GM12875 (cell line): Measurements from ENCODE around the gene BPIFB6.

Source experiments
- H3K4me3 ChIP-seq: one replicate; pipeline ENCODE4 v1.5.1; 2011; ENCODE audit warnings: low read depth, low read length, control low read depth
- TF ChIP-seq, protein P1 (sequence below): IDR thresholded peaks from 2 replicates; pipeline ENCODE4 v1.5.1; 2011; ENCODE audit warnings: low read depth, mild to moderate bottlenecking, control low read depth, inconsistent platforms, low read length, moderate library complexity, borderline replicate concordance; ENCODE audit not compliant: insufficient read depth

The BPIFB6 gene

GRCh38 chr20:33023439-33024242, 7.8 kb upstream of the BPIFB6 start:
- no peak overlapping the region for H3K4me3 ChIP-seq
- TF ChIP-seq, protein P1, sequence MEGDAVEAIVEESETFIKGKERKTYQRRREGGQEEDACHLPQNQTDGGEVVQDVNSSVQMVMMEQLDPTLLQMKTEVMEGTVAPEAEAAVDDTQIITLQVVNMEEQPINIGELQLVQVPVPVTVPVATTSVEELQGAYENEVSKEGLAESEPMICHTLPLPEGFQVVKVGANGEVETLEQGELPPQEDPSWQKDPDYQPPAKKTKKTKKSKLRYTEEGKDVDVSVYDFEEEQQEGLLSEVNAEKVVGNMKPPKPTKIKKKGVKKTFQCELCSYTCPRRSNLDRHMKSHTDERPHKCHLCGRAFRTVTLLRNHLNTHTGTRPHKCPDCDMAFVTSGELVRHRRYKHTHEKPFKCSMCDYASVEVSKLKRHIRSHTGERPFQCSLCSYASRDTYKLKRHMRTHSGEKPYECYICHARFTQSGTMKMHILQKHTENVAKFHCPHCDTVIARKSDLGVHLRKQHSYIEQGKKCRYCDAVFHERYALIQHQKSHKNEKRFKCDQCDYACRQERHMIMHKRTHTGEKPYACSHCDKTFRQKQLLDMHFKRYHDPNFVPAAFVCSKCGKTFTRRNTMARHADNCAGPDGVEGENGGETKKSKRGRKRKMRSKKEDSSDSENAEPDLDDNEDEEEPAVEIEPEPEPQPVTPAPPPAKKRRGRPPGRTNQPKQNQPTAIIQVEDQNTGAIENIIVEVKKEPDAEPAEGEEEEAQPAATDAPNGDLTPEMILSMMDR = no peak

GRCh38 chr20:33024243-33024560, 7.2 kb upstream of the BPIFB6 start:
- TF ChIP-seq, protein P1 = no peak
- H3K4me3 ChIP-seq = no peak overlapping the region

DNA sequence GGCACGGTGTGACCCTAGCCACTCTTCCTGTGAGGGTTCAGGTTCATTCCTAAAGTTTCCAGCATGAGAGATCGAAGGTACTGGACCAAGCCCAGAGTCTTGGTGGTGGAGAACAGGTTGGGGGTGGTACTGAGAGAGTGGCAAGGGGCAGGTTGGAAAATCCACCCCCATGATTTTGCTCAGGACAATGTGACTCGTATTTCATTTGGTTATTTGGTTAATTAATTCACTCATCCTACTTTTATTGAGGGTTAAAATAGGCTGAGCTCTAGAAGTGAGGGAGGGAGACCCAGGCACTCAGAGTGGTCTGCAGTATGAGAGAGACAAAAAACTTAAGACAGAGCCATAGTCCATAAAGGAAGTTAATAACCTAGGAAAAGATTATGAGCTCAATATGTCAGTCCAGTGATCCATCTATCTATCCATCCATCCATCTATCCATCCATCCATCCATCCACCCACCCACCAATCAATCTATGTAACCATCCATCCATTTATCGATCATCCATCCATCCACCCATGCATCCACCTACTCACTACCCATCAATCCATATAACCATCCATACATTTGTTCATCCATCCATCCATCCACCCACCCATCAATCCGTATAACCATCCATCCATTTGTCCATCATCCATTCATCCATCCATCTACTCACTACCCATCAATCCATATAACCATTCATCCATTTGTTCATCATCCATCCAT, 6.7 kb upstream of the BPIFB6 start:
- TF ChIP-seq, protein P1 = no peak
- no peak overlapping the region for H3K4me3 ChIP-seq

DNA sequence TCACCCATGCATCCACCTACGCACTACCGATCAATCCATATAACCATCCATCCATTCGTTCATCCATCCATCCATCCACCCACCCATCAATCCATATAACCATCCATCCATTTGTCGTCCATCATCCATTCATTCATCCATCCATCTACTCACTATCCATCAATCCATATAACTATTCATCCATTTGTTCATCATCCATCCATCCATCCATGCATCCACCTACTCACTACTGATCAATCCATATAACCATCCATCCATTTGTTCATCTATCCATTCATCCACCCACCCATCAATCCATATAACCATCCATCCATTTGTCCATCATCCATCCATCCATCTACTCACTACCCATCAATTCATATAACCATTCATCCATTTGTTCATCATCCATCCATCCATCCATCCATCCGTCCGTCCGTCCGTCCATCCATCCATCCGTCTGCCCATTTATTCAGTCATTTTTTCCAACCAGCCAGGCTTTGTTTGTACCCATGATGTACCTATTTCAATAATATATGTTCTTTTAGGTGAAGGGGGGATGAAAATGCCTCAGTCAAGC, 6.1 kb upstream of the BPIFB6 start:
- TF ChIP-seq, protein P1 = no peak
- no peak overlapping the region for H3K4me3 ChIP-seq

DNA sequence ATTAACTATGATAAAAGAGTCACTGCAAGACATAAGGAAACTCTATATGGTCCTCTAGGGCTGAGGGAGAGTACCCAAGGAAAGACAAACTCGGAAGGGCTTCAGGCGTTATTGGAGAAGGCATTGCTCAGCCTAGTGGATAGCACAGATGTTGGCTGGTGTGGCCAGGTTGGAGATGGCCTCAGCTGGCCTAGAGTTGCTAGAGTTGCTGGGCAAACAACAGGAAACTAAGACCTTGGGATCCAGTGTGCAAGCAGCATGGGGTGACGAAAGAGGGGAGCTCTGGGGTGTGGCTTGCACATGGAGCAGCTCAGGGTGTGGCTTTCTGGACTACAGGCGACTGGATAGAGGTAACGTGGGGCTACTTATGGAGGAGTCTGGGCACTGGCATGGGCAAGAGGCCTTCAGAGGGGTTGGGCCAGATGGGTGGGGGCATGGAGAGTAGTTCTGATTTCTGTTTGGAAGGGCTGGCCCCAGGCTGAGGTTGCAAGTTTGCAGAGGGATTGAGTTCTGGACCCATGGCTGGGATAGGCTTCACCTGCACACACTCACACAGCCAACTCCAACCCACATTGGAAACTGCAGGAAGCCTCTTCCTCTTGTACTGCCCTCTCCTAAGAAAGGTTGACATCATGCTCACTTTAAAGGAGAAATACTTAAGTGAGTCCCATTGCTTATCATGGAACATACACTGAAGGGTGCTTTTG, 5.2 kb upstream of the BPIFB6 start:
- TF ChIP-seq, protein P1 = no peak
- no peak overlapping the region for H3K4me3 ChIP-seq

DNA sequence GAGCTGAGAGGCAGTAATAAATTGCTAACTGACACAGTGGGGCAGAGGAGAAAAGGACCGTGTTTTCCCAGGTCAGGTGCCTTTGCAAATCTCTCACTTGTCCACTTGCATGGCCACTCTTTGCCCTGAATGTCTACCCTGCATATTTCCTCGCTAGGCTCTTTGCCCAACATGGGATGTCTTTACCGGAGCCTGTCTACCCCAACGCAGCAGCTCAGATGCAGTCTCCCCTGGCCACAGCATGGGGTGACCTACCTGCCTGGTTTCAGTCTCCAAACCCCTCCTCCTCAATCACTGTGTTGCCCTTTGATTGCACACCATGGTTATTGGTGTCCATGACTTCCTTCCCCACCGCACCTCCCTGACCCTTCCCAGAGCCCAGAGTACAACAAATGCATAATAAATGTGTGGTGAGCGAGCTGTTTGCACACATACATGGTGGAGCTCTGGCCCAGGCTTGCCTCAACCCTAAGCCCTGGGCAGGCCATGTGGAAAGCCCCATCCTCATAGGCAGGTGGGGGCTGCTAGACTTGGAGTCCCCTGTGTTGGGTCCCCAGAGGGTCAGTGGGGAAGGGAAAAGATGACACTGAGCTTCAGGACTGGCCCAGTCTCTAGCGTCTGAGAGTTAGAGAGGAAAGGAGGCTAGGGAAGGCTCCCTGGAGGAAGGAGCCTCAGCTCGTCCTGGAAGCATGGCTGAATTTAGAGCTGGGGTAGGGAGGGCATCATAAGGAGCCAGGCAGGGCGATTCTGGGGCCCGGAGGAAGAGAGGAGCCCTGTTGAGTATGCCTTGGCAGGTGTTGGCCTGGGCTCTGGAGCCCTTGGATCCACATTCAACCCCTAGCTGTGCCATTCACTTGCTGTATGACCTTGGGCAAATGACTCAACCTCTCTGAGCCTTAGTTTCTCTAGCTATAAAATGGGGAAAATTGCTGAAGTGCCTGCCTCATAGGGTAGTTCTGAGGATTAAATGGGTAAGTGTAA, 4.4 kb upstream of the BPIFB6 start:
- TF ChIP-seq, protein P1 = no peak

More for the DNA sequence above, 4.4 kb upstream of the BPIFB6 start:
- no peak overlapping the region for H3K4me3 ChIP-seq
